HEK293T (cell line): ENCODE measurements around the gene SYTL1.

ENCODE experiments used
- CTCF ChIA-PET: fragments of 350-600 bp; formaldehyde crosslinking; extraction: SDS; loops from one replicate; lab custom pipeline; 2021; ENCODE audit warnings: antibody characterized with exemption, inconsistent platforms; lab: Yijun Ruan, JAX
- POLR2A ChIA-PET: fragments of 350-600 bp; formaldehyde crosslinking; extraction: SDS; loops from one replicate; lab custom pipeline; 2020; ENCODE audit warnings: antibody characterized with exemption, inconsistent platforms; lab: Yijun Ruan, JAX
- DNase-seq: peaks from one replicate; pipeline ENCODE4 v3.0.0; 2012; ENCODE audit warnings: mixed read lengths; ENCODE audit errors: extremely low spot score
- ARNT ChIP-seq: fragments of 450-650 bp; IDR thresholded peaks from 2 replicates; pipeline ENCODE4 v1.6.1; 2017; ENCODE audit warnings: mild to moderate bottlenecking
- BHLHE40 ChIP-seq: fragments of 450-650 bp; IDR thresholded peaks from 2 replicates; pipeline ENCODE4 v1.6.1; 2016; ENCODE audit warnings: mild to moderate bottlenecking, moderate library complexity, borderline replicate concordance
- CTBP1 ChIP-seq: fragments of 450-650 bp; IDR thresholded peaks from 2 replicates; pipeline ENCODE4 v1.6.1; 2016; ENCODE audit warnings: borderline replicate concordance
- ELF4 ChIP-seq: fragments of 450-650 bp; IDR thresholded peaks from 2 replicates; pipeline ENCODE4 v1.6.1; 2017; ENCODE audit warnings: antibody characterized with exemption
- FOXA1 ChIP-seq: fragments of 450-650 bp; IDR thresholded peaks from 2 replicates; pipeline ENCODE4 v1.6.1; 2016; ENCODE audit warnings: mild to moderate bottlenecking
- FOXK2 ChIP-seq: fragments of 450-650 bp; IDR thresholded peaks from 2 replicates; pipeline ENCODE4 v1.6.1; 2016; ENCODE audit warnings: mild to moderate bottlenecking
- FOXM1 ChIP-seq: fragments of 450-650 bp; IDR thresholded peaks from 2 replicates; pipeline ENCODE4 v1.6.1; 2017; ENCODE audit warnings: mild to moderate bottlenecking, borderline replicate concordance
- HDGF ChIP-seq: fragments of 450-650 bp; IDR thresholded peaks from 2 replicates; pipeline ENCODE4 v1.6.1; 2017; ENCODE audit warnings: antibody characterized with exemption, borderline replicate concordance
- L3MBTL2 ChIP-seq: fragments of 450-650 bp; conservative IDR thresholded peaks from 2 replicates; pipeline ENCODE4 v1.6.1; 2016; ENCODE audit warnings: mild to moderate bottlenecking
- LEF1 ChIP-seq: fragments of 450-650 bp; IDR thresholded peaks from 2 replicates; pipeline ENCODE4 v1.6.1; 2017; ENCODE audit warnings: mild to moderate bottlenecking, borderline replicate concordance
- NFRKB ChIP-seq: fragments of 450-650 bp; IDR thresholded peaks from 2 replicates; pipeline ENCODE4 v1.6.1; 2016; ENCODE audit warnings: mild to moderate bottlenecking, moderate library complexity
- PKNOX1 ChIP-seq: fragments of 450-650 bp; IDR thresholded peaks from 2 replicates; pipeline ENCODE4 v1.6.1; 2016
- SP1 ChIP-seq: fragments of 450-650 bp; IDR thresholded peaks from 2 replicates; pipeline ENCODE4 v1.6.1; 2017
- SUZ12 ChIP-seq: fragments of 450-650 bp; IDR thresholded peaks from 2 replicates; pipeline ENCODE4 v1.6.1; 2016; ENCODE audit warnings: mild to moderate bottlenecking
- TARDBP ChIP-seq: fragments of 450-650 bp; IDR thresholded peaks from 2 replicates; pipeline ENCODE4 v1.6.1; 2016
- ZNF384 ChIP-seq: fragments of 450-650 bp; IDR thresholded peaks from 2 replicates; pipeline ENCODE4 v1.6.1; 2016

The SYTL1 gene

GRCh38 chr1:27353166-27353565 lies 11.3 kb downstream of the SYTL1 start:
- ChIA-PET CTCF (no interaction called here), POLR2A (interaction anchor here (2.2 kb wide), 1 partner anchor 13 kb away, joined by 21 read pairs; the partner anchor contains the start of gene MAP3K6)
- no peak for DNase-seq
- TF ChIP-seq PKNOX1 (no peak), SP1 (no peak)

DNA sequence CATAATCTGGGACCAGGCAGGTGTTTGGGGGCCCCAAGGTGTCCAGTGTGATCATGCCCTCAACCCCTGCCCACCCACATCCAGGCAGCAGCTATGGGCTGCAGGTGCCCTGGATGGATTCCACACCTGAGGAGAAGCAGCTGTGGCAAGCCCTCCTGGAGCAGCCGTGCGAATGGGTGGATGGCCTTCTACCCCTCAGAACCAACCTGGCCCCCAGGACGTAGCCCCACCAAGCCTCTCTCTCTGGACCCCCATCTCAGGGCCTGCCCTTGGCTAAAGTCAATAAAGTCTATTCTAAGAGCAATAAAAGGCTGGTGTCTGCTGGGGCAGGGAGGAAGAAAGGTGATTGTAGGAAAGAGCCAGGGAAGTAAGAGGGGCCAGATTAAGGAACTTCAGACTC lies 11.8 kb downstream of the SYTL1 start:
- TF ChIP-seq CTBP1: no peak
- TF ChIP-seq LEF1: no peak
- no peak for TF ChIP-seq FOXA1
- no peak for TF ChIP-seq TARDBP
- TF ChIP-seq FOXM1: no peak
- no peak for TF ChIP-seq ARNT
- TF ChIP-seq BHLHE40: no peak
- TF ChIP-seq L3MBTL2: no peak
- no peak for TF ChIP-seq PKNOX1
- TF ChIP-seq NFRKB: no peak
- no peak for TF ChIP-seq ZNF384
- no peak for TF ChIP-seq FOXK2
- no peak for TF ChIP-seq SP1
- no peak for TF ChIP-seq SUZ12
- TF ChIP-seq ELF4: no peak
- no peak for TF ChIP-seq HDGF
- ChIA-PET CTCF (interaction anchor here (0.6 kb wide), 1 partner anchor 430 kb away, joined by 5 read pairs; no protein-coding TSS in a partner anchor), POLR2A (interaction anchor here (2.2 kb wide), 1 partner anchor 12 kb away, joined by 21 read pairs; the partner anchor contains the start of gene MAP3K6)
- DNase-seq: no peak

- TF ChIP-seq BHLHE40 (no peak), ZNF384 (no peak), LEF1 (no peak), HDGF (no peak), SP1 (no peak), FOXK2 (no peak), ELF4 (no peak), FOXA1 (no peak), NFRKB (no peak), FOXM1 (no peak), PKNOX1 (no peak), ARNT (no peak), L3MBTL2 (no peak), SUZ12 (no peak), TARDBP (no peak), CTBP1 (no peak)
- CTCF ChIA-PET: interaction anchor here (0.7 to 1.5 kb wide), 2 partner anchors 12 to 13 kb away, joined by 3 read pairs; no protein-coding TSS in a partner anchor
- POLR2A ChIA-PET: interaction anchor here (0.7 kb wide), 1 partner anchor 10 kb away, joined by 3 read pairs; no protein-coding TSS in a partner anchor
- DNase-seq: no peak
Measured at GRCh38 chr1:27355683-27356082, 13.9 kb downstream of the SYTL1 start.

- POLR2A ChIA-PET: interaction anchor here (1.7 kb wide), 1 partner anchor 10 kb away, joined by 18 read pairs; the partner anchor contains the start of gene MAP3K6
- CTCF ChIA-PET: interaction anchor here (0.7 to 2.2 kb wide), 3 partner anchors 11 to 13 kb away, joined by 3 to 25 read pairs (median 3); partner anchors contain the start of gene MAP3K6
- TF ChIP-seq FOXA1: no peak
- no peak for TF ChIP-seq TARDBP
- TF ChIP-seq FOXK2: no peak
- TF ChIP-seq BHLHE40: no peak
- no peak for TF ChIP-seq ELF4
- TF ChIP-seq NFRKB: no peak
- TF ChIP-seq SP1: no peak
- TF ChIP-seq SUZ12: no peak
- no peak for TF ChIP-seq LEF1
- no peak for TF ChIP-seq ZNF384
- TF ChIP-seq FOXM1: no peak
- TF ChIP-seq CTBP1: no peak
- no peak for TF ChIP-seq L3MBTL2
- TF ChIP-seq HDGF: no peak
- TF ChIP-seq ARNT: no peak
- TF ChIP-seq PKNOX1: no peak
- DNase-seq: no peak
Measured at GRCh38 chr1:27356277-27356618, 14.4 kb downstream of the SYTL1 start.

GRCh38 chr1:27356619-27357280 lies 14.9 kb downstream of the SYTL1 start:
- DNase-seq: no peak
- no peak for TF ChIP-seq ELF4
- TF ChIP-seq TARDBP: no peak
- TF ChIP-seq SUZ12: no peak
- no peak for TF ChIP-seq CTBP1
- no peak for TF ChIP-seq FOXA1
- TF ChIP-seq L3MBTL2: no peak
- TF ChIP-seq ARNT: no peak
- no peak for TF ChIP-seq ZNF384
- no peak for TF ChIP-seq HDGF
- TF ChIP-seq FOXM1: no peak
- ChIA-PET POLR2A (interaction anchor here (1.7 kb wide), 1 partner anchor 9 kb away, joined by 18 read pairs; the partner anchor contains the start of gene MAP3K6), CTCF (interaction anchor here (0.5 to 2.2 kb wide), 13 partner anchors 9 to 544 kb away, joined by 3 to 25 read pairs (median 5); partner anchors contain the start of genes GPR3, MAP3K6 and SYTL1)
